Measurements from ENCODE around the gene REV3L.
"Not testable (repeated sequence)": the region's sequence is repeated elsewhere in the genome, so short reads cannot be mapped to it uniquely, and the experiment has no call there.

Gene REV3L

DNA sequence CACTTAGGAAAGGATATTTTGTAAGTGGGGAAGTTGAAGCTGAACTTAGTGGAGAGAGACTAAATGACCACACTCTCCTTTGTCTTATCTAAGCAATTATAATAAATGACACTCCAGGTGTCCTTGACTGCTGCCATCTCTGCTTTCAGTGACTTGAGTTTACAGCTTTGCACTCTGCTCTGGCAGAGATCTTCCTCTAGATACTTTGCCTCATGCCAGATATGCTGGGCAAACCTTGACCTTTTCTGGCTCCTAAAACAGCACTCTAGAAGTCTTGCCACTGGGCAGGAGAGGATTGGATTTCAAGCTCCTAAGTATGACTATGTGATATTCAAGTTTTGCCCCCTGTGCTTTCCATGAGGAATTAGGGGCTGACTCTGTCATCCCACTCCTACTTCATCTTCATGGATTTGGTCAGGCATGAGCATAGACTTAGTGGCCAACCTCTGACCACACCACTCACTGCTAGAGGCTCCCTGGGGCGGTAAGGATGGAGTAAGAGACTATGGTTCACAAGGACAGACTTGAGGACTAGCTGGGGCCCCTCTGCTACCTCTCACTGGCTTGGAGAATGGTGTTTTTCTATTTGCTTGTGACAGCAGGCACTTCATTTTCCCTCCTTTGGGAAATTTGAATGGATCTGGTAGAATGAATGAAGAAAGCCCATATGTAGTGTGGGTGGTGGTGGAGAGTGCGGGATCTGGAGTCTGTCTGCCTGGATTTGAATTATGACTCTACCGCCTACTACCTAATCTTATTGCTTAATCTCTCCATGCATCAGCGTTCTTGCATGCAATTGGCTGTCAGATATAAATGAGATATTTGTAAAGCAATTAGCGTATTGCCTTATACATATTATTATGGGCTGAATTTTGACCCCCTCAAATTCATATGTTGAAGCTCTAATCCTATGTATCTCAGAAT lies 191.4 kb downstream of the REV3L start:
- DNase-seq, result no peak

DNA sequence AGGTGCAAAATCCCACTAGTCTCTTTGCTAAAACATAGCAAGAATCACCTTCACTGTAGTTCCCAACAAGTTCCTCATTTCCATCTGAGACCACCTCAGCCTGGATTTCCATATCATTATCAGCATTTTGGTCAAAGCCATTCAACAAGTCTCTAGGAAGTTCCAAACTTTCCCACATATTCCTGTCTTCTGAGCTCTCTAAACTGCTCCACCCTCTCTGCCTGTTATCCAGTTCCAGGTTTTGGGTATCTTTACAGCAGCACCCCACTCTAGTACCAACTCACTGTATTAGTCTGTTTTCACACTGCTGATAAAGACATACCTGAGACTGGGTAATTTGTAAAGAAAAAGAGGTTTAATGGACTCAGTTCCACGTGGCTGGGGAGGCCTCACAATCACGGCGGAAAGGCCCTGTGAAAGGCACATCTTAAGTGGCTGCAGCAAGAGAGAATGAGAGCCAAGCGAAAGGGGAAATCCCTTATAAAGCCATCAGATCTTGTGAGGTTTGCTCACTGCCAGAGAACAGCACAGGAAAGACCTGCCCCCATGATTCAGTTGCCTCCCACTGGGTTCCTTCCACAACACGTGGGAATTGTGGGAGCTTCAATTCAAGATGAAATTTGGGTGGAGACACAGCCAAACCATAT lies 192.2 kb downstream of the REV3L start:
- not testable (repeated sequence) for DNase-seq

DNA sequence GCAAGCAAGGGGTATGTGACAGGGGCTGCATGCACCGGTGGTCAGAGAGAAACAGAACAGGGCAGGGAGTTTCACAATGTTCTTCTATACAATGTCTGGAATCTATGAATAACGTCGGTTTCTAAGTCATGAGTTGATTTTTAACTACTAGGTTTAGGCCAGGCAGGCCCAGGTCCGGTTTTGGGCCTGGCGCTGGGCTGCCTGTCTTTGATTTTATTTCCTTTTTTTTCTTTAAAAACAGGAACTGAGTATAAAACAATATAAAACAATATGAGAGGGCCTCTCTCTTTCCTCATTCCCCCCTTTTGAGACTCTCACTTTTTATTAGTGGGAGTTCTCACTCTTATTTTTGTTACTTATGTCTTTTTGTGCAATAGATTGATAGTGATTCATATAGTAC lies 198.7 kb downstream of the REV3L start:
- not testable (repeated sequence) for DNase-seq

DNA sequence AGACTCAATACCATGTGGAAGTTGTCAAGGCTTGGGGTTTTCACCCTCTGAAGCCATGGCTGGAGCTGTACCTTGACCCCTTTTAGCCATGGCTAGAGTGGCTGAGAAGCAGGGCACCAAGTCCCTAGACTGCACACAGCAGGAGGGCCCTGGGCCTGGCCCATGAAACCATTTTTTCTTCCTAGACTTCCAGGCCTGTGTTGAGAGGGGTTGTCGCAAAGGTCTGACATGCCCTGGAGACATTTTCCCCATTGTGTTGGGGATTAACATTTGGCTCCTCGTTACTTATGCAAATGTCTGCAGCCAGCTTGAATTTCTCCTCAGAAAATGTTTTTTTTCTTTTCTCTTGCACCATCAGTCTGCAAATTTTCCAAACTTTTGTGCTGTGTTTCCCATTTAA lies 199.3 kb downstream of the REV3L start:
- no peak for DNase-seq

DNA sequence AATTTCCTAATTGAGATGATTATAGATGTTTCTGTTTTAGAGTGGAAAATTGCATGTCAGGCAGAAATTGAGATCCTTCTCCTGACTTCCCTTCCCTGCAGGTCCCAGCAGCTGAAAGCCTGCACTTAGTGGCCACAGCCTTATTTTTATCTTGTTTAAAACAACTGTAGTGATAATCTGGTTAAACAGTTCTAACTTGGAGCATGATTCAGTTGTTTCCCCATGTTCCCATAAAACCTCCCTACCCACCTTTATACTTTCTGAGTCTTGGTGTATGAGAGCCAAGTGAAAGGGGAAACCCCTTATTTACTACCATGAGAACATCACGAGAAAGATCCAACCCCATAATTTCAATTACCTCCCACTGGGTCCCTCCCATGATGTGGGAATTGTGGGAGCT lies 200.5 kb downstream of the REV3L start:
- DNase-seq, result no peak

DNA sequence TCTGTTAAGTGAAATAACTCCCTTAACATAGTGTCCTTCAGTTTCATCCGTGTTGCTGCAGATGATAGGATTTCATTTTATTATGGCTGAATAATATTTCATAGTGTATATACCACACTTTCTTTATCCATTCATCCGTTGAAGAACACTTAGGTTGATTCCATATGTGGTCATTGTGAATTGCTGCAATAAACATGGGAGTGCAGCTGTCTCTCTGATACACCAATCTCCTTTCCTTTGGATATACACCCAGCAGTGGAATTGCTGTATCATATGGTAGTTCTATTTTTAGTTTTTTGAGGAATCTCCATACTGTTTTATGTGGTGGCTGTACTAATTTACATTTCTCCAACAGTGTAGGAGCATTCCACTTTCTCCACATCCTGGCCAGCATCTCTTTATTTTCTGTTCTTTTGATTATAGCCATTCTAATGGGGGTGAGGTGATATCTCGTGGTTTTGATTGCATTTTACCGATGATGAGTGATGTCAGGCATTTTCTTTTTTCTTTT lies 202.5 kb downstream of the REV3L start:
- DNase-seq, result no peak

DNA sequence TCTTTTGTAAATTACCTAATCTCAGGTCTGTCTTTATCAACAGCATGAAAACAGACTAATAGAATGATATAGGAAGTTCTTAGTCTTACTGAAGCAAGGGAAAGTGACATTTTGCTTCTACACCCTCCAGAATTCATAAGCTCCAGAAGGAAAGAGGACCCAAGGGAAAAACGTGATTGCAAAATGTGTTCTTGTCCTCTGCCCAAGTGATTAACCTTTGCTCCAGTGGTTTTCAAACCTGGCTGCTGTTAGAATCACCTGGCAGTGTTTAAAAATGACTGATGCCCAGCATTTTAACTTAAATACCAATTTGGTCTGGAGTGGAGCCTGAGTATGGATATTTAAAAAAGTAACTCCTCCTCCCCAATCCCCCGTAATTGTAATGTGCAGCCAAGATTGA lies 204.3 kb downstream of the REV3L start:
- DNase-seq, result no peak

DNA sequence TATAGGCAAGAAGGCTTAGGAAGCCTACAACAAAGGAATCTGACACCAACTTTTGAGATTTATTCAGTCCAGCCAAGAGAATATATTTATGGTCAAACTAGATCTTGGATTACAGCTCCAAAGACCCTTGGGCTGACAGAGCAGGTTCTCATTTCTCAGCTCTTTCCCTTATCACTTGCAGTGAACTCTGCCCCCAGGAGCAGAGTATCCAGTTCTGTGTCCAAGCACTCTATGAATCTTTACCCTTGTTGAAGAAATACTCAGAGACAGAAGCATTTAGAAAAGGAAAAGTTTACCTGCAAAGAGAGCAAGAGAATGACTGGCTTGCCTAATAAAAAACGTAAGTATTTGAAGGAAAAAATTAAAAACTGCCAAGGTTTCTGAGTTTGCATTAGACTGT lies 205.2 kb downstream of the REV3L start:
- no peak for DNase-seq

DNA sequence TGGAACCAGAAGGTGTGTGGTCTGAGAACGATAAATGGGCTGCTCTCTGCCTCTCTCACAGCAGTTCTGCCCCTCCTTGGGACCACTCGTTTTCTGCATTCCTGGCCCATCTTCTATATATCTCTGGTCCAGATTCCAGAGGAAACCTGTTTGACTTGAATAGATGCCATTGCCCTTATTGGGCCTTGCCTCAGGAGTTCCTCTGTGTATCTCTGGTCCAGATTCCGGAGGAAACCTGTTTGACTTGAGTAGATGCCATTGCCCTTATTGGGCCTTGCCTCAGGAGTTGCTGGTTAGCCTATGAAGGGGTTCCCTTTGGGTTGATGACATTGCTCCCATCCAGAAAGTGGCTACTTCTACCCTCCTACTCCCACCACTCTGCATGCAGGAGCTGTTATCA lies 206.3 kb downstream of the REV3L start:
- DNase-seq, result no peak

DNA sequence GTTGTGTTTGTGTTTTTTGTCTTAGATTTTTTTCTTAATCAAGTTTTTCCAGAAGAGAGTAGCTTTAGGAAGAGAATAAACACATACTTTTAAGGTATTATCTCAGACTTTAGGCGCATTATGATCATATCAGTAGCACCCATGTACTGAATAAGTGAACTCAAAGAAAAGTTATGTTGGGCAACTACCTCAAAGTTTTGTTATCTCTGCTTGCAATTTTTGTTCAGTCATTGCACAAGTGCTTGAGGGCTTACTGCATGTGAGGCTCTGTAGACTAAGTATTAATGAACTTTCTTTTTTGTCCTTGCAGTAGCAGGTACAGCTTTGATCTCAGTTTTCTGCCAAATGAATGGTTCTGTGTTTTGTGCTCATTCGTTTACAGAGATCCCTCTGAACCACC lies 206.7 kb downstream of the REV3L start:
- DNase-seq, result no peak

DNA sequence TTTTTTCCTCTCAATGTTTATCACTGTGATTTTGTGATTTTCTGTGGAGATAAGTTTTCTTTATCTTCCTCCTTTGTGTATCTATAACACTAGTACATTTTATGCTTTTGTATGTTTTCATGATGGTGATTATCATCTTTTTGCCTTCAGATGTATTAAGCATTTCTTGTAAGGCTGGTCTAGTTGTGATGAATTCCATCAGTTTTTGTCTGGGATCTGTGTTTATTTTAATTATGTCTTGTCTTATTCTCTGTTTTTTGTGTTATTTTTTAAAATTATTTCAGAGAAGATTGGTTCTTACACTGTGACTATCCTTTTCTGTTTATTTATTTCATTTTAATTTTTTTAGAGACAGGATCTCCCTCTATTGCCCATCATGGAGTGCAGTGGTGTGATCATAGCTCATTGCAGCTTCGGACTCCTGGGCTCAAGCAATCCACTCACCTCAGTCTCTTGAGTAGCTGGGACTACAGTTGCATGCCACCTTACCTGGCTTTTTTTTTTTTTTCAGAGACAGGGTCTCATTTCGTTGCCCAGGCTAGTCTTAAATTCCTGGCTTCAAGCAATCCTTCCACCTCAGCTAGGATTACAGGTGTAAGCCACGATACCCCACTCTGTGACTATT lies 208.3 kb downstream of the REV3L start:
- no peak for DNase-seq

DNA sequence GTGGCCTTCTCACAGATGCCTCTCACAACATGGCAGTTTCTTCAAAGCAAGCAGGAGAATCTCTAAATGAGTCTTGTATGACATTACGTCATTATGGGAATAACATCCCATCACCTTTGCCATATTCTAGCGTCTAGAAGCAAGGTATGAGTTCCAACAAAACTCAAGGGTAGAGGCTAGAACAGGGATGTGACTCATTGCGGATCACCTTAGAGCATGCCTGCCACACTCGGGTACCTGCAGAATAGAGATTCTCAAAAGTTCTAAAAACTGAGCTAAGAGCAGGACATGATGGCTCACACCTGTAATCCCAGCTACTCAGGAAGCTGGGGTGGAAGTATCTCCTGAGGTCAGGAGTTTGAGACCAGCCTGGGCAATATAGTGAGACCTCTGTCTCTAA lies 212.9 kb downstream of the REV3L start:
- no peak for DNase-seq

DNA sequence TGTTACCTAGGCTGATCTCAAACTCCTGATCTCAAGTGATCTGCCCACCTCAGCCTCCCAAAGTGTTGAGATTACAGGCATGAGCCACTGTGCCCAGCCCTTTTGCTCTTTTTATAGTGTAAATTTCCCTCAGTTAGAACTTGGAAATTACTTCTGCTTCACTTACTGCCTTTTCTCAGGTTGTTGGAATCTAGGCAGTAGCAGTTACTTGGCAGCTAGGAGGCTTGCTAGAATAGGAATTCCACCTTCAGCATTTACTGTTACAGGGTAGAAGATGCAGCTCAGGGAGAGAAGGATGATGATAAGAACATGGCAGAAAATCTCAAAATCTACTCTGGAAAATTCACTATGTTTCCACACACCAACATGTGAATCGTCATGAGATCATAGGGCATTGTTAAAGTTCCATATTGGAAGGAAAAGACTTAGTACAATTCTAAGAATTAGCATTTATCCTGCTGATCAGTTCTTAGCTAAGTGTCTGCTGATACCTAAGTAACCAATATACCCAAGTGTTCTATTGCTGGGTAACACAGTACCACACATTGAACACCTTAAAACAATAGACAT lies 213.5 kb downstream of the REV3L start:
- no peak for DNase-seq

DNA sequence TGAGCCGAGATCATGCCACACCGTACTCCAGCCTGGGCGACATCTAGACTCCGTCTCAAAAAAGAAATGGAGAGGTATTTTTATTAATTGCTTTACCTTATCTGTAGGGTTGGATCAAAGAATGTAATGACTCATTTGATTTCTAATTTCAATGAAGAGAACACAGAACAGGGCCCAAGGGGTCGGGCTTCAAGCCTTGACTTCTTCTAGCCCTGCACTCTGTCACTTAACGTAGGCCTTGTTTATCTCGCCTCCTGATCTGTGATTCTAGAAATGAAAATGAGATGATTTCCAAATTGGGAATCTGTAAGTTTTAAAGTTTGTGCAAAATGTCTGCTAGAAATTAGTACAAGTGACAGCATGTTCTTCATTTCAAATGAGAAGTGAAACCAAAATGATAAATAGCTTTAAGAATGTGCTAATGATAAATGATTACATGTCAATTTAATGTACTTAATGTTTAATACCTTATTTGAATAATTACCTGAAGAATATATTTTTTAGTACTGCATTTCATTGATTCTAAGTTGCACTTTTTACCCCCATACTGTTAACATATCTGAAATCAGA lies 215.2 kb downstream of the REV3L start:
- no peak for DNase-seq

DNA sequence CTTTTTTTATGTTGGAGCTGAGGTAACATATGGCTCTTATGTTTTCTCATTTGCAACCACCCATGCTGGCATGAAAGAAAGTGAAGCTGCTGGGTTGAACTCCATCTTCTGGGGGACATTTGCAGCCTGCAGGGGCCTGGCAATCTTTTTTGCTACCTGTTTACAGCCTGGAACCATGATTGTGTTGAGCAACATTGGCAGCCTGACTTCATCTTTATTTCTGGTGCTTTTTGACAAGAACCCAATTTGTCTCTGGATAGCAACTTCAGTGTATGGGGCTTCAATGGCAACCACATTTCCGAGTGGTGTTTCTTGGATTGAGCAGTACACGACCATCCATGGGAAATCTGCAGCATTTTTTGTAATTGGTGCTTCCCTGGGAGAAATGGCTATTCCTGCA lies 216.7 kb downstream of the REV3L start:
- no peak for DNase-seq

DNA sequence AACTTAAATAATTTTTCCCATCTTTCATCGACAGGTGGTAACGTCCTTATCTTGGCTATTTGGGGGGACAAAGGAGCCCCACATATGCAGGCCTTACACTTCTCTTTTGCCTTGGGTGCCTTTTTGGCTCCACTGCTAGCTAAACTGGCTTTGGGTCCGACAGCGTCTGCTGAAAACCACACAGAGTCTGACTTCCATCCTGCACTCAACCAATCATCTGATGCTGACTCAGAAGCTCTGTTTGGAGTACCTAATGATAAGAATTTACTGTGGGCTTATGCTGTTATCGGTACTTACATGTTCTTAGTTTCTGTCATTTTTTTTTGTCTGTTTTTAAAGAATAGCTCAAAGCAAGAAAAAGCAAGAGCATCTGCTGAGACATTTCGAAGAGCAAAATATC lies 217.2 kb downstream of the REV3L start:
- no peak for DNase-seq

DNA sequence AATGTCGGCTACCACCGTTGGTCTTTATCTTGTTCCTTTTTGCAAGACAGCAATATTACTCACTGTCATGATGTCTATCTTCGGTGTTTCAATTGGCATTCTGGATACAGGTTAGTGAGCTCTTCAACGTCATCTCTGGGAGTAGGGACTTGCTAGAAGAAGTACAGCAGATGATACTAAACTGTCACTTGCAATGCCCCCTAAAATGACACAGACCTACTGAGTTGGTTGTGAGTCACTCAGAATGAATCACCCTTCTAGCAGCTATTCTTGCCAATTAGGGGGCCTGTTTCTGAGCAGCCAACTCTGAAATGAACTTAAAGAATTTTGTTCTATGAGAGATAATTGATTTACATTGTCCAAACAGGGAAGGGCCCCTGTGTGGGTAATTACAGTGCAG lies 219.2 kb downstream of the REV3L start:
- DNase-seq, result no peak

DNA sequence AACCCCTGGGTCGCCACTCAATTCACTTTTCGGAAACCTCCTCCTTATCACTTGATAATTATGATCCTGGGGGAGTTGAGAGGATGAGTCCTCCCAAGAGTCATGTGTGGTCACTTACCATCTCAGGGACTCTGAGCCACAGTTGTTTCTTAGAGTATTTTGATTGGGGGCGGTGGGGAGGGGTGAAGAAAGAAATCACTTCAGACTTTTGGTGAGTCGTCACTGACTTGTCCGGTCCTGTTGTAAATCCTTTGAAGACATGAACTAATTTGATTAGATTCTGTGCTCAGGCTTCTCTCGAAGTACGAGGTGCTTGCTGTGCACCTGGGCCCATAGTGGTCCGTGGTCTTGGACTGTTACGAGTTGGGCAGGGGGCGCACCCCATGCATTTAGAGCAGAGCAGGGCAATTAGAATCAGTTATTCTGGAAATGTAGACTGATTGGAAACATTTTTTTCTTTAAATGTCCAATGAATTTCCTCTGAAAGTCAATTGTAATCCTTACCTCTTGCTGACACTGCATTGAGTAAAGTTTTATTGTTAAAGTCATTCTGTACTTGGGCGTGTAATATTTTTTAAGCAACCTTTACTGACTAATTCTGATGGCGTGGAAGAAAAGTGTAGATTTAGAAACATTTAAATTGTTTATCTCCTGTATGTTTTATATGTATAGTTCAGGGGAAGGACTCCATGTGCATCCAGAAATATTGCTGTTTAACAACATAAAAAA lies 222.3 kb downstream of the REV3L start:
- DNase-seq, result no peak

DNA sequence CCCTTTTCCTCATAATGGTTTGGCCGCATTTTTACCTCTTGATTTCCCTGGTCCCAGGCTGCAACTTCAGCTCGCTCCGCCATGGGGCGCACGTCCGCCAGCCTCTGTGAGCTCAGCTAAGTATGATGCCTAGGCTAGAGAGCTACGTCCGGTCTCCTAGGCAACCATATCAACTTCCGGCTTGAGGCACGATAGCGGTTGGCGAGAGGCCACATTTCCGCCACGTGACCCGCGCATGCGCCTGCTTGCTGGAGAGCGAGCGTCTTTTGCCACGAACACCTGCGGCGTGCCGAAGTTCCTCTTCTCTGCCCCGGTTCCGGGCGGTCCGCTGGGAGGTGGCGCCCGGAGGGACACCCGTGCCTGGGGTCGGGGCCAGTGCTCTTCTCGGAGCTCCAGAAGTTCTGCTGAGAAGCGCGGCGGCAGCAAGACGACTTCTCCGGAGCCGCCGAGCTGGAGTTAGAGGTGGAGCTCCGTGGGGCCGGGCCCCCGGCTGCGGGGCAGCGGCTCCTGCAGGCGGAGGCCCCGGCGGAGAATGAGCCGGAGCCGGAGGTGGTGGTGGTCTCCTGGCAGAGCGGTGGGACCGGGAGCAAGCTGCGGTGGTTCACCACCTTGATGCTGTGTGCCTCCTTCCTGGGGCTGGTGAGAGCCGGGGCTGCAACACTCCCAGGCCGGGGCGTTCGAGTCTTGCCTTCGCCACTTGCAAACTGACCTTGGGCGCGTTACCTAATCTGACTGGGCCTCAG lies 223.8 kb downstream of the REV3L start:
- peak; percentile 99 for DNase-seq

DNA sequence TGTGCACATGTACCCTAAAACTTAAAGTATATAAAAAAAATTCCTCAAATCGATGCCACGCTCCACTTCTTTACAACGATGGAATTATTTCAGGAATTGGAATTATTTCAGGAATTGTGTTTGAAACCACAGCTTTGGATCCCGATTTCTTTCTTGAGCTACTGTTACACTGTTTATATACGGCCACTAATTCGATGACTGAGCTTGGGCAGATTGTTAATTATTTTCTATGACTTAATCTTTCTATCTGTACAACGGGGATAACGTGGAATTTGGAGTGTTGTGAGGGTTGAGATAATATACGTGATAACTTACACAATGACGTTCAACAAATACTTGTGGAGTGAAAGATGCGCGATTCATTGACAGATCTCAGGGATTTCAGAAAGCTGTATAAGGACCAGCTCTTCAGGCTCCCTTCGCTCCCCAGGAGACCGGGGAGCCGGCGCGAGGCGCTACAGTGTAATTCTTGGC lies 224.4 kb downstream of the REV3L start:
- no peak for DNase-seq

DNA sequence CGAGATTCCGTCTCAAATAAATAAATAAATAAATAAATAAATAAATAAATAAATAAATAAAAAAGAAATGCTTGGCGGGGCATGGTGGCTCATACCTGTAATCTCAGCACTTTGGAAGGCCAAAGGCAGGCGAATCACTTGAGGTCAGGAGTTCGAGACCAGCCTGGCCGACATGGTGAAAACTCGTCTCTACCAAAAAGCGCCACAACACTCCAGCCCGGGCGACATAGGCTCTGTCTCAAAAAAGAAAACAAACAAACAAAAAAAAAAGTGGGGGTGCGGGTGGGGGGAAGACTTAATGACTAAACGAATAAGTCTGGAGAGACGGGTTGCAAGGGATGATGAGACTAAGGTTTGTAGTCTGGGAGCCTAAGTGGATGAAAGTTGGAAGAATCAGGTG lies 225.0 kb downstream of the REV3L start:
- DNase-seq, result no peak

Measured in femur (tissue), 1 donor.